Measurements from ENCODE around the gene KRT3. TPM values are rescaled to one million over a fixed set of nuclear protein-coding genes. Genes with fewer than 3 reads are reported as not detected.

KRT3 gene
- total RNA-seq, 2 donors from 2014 or later: not detected

- no peaks in the 10 kb centered on the region for H3K4me1 ChIP-seq (replicated peaks)
- intact Hi-C loops (cut with DNase I): no loop called here
- no peak overlapping the region for H3K27ac ChIP-seq
- peaks cover 3% of the 10 kb centered on the region for H3K27me3 ChIP-seq (replicated peaks; ENCODE audit: insufficient read depth)
- 95% methylated on average over 6 of the region's 6 CpGs for WGBS
- H3K9me3 ChIP-seq: no peaks in the 10 kb centered on the region
- no peak overlapping the region for H3K4me3 ChIP-seq
- H3K36me3 ChIP-seq: no peaks in the 10 kb centered on the region
- no peak for TF ChIP-seq POLR2AphosphoS5 (IDR thresholded peaks at IDR 0.05)
- TF ChIP-seq POLR2A (IDR thresholded peaks at IDR 0.05): no peak
- TF ChIP-seq CTCF (IDR thresholded peaks at IDR 0.05): no peak
- no peak for DNase-seq (ENCODE audit: low spot score)
Measured at GRCh38 chr12:52837781-52838608, 42.1 kb upstream of the KRT3 start.

- no peaks in the 10 kb centered on the region for H3K36me3 ChIP-seq
- H3K4me3 ChIP-seq: no peak overlapping the region
- TF ChIP-seq POLR2A (IDR thresholded peaks at IDR 0.05): no peak
- no peak for TF ChIP-seq POLR2AphosphoS5 (IDR thresholded peaks at IDR 0.05)
- TF ChIP-seq CTCF (IDR thresholded peaks at IDR 0.05): no peak
- H3K27me3 ChIP-seq (replicated peaks; ENCODE audit: insufficient read depth): peaks cover 3% of the 10 kb centered on the region
- WGBS: 77% methylated on average over 9 of the region's 9 CpGs
- H3K9me3 ChIP-seq: no peaks in the 10 kb centered on the region
- intact Hi-C loops (cut with DNase I): no loop called here
- no peak overlapping the region for H3K27ac ChIP-seq
- H3K4me1 ChIP-seq (replicated peaks): no peaks in the 10 kb centered on the region
- no peak for DNase-seq (ENCODE audit: low spot score)
Measured at GRCh38 chr12:52837413-52837741, 41.5 kb upstream of the KRT3 start.

- intact Hi-C loops (cut with DNase I): no loop called here
- no peaks in the 10 kb centered on the region for H3K9me3 ChIP-seq
- no peak for DNase-seq (ENCODE audit: low spot score)
- H3K27me3 ChIP-seq (replicated peaks; ENCODE audit: insufficient read depth): peaks cover 3% of the 10 kb centered on the region
- H3K27ac ChIP-seq: no peak overlapping the region
- no peaks in the 10 kb centered on the region for H3K36me3 ChIP-seq
- no peaks in the 10 kb centered on the region for H3K4me1 ChIP-seq (replicated peaks)
- TF ChIP-seq CTCF (IDR thresholded peaks at IDR 0.05) (no peak), POLR2A (IDR thresholded peaks at IDR 0.05) (no peak), POLR2AphosphoS5 (IDR thresholded peaks at IDR 0.05) (no peak)
- WGBS: 94% methylated on average over 9 of the region's 9 CpGs
- no peak overlapping the region for H3K4me3 ChIP-seq
Measured at GRCh38 chr12:52836491-52837412, 40.8 kb upstream of the KRT3 start.

- H3K4me1 ChIP-seq (replicated peaks): no peaks in the 10 kb centered on the region
- 93% methylated on average over 7 of the region's 7 CpGs for WGBS
- peaks cover 3% of the 10 kb centered on the region for H3K27me3 ChIP-seq (replicated peaks; ENCODE audit: insufficient read depth)
- H3K36me3 ChIP-seq: no peaks in the 10 kb centered on the region
- no peak overlapping the region for H3K4me3 ChIP-seq
- no peaks in the 10 kb centered on the region for H3K9me3 ChIP-seq
- intact Hi-C loops (cut with DNase I): no loop called here
- no peak overlapping the region for H3K27ac ChIP-seq
- DNase-seq (ENCODE audit: low spot score): no peak
- no peak for TF ChIP-seq POLR2AphosphoS5 (IDR thresholded peaks at IDR 0.05)
- no peak for TF ChIP-seq POLR2A (IDR thresholded peaks at IDR 0.05)
- no peak for TF ChIP-seq CTCF (IDR thresholded peaks at IDR 0.05)
Measured at GRCh38 chr12:52836042-52836466, 40.1 kb upstream of the KRT3 start.
